Fibroblast of peridontal ligament (primary cell): Measurements from ENCODE around the gene TMEM255B.
"Not testable (repeated sequence)": the region's sequence is repeated elsewhere in the genome, so short reads cannot be mapped to it uniquely, and the experiment has no call there.

Experiments used
- DNase-seq: peaks from one replicate; pipeline ENCODE4 v3.0.0-alpha.2; 2010; ENCODE audit errors: extremely low read depth

TMEM255B gene

GRCh38 chr13:113817860-113818691 is 59.0 kb downstream of the TMEM255B start:
- DNase-seq = no peak

GRCh38 chr13:113818700-113819295 is 59.8 kb downstream of the TMEM255B start:
- no peak for DNase-seq

DNA sequence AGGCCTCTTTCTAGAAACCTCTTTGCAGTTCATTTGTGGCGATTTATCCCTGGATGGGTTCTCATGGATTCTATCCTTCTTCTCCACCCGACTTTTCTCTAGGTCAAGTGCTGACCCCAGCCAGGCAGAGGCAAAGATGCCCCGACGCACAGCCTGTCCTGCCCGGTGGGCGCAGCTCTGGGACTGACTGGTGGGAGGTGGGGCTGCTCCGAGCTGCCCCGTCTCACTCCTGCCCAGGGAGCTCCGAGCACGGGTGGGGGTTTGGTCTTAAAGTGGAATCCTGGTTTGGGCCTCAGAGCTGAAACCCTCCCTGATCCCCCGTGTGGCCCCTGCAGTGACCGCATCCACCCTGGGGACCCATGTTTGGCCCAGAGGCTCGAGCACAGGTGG is 60.3 kb downstream of the TMEM255B start:
- DNase-seq = no peak

GRCh38 chr13:113819731-113820715 is 61.0 kb downstream of the TMEM255B start:
- DNase-seq = no peak

DNA sequence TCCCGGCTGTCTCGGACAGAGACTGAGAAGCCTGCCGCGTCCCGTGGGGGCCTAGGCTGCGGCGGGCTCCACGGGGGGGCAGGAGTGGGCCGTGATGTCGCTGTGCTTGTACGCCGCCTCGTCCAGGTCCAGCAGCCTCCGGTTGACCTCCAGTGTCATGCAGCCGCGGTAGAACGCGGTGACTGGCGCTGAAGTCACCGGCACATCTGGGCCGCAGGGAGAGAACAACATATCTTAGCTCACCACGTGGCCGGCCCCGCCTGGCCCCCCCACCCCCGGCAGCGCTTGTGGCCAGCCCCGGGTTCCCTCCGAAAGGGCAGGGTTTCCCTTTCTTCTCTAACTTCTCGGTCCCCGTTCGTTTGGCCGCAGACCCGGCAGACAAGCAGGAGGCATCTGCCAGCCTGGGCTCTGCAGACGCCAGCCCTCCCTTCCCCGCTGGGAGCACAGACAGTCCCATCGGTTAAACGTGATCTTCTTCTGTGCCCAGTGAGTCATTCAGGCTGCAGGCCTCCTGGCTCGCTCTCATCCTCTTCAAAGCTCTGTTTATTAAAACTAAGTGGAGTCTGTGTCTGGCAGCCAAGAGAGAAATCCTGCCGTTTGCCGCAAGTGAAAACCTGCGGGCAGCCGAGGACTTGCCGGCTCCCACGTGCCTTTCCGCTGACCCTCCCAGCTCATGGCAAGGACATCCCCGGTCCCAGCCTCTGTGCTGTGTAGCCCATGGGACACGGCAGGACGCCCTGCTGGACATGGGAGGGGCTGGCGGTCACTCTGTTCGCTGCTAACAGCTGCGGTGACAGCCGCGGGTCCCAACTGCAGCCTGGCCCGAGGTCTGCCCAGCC is 62.0 kb downstream of the TMEM255B start:
- DNase-seq = peak; percentile 98

DNA sequence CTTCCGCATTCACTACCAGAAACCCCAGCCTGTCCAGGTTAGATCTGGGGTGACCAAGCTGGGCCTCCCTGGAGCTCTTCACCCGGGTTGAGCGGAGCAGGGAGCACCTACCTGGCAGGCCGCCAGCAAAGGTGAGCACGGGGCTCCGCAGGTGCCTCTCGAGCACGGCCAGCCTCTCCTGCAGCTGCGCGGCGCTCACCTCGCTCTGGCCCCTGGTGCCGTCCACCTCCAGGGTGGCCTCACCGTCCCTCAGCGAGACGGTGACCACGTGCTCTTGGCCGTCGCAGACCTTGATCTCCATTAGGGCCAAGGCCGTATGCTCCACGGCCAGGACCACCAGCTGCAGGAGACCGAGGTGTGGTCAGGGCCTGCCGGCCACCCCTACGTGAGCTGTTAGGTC is 62.8 kb downstream of the TMEM255B start:
- DNase-seq = no peak

DNA sequence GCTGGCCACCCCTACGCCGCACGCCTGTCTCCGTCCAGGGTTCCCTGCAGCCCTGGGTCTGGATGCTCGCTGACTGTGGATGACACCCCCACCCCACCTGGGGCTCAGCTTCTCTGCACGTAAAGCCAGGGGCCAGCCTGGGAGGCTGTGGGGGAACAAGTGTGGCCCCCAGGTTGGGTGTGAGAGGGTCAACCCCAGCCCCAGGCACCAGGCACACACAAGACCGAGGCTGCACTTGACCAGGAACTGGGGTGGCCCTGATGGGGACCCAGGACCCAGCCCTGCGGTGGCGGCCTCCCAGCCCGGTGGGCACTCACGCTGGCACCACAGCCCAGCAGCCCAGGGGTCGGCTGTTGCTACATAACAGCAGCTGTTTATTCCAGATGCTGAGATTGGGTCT is 63.2 kb downstream of the TMEM255B start:
- no peak for DNase-seq

- no peak for DNase-seq
These were observed 64.1 kb downstream of the TMEM255B start for GRCh38 chr13:113822956-113823744.

- DNase-seq = no peak
These were observed 64.7 kb downstream of the TMEM255B start for GRCh38 chr13:113823771-113824170.

- DNase-seq = no peak
These were observed 66.8 kb downstream of the TMEM255B start for GRCh38 chr13:113825841-113826240.

- DNase-seq = not testable (repeated sequence)
These were observed 67.4 kb downstream of the TMEM255B start for GRCh38 chr13:113826446-113826845.

GRCh38 chr13:113827021-113827420 is 68.0 kb downstream of the TMEM255B start:
- DNase-seq = no peak

GRCh38 chr13:113828282-113828825 is 69.3 kb downstream of the TMEM255B start:
- no peak for DNase-seq

GRCh38 chr13:113830426-113830950 is 71.5 kb downstream of the TMEM255B start:
- DNase-seq = not testable (repeated sequence)

- no peak for DNase-seq
These were observed 72.0 kb downstream of the TMEM255B start for GRCh38 chr13:113831061-113831460.

GRCh38 chr13:113832205-113832604 is 73.2 kb downstream of the TMEM255B start:
- no peak for DNase-seq

- DNase-seq = no peak
These were observed 73.6 kb downstream of the TMEM255B start for GRCh38 chr13:113832631-113833030.

DNA sequence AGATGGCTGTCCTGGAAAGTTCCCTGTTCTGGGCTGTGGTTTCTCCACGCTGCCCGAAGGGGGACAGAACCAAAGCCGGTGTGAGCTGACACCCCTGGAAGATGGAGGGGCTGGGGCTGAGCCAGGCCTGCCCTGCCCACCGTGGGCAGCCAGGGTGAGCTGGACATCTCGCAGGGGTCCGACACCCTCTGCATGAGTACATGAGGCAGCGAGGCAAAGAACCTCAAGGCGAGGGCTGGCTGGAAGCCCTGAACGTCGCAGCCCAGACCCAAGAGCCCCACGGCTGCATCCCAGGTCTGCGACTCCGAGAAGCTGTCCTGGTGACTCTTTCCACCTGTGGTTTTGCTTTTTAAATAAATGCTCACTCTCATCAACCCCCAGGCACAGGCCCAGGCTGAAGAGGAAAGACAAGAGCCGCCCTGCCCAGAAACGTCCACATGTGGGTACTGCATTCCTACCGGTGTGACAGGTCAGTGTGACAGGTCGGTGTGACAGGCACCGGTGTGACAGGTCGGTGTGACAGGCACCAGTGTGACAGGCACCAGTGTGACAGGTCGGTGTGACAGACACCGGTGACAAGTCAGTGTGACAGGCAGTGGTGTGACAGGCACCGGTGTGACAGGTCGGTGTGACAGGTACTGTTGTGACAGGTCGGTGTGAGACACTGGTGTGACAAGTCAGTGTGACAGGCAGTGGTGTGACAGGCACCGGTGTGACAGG is 74.2 kb downstream of the TMEM255B start:
- no peak for DNase-seq

DNA sequence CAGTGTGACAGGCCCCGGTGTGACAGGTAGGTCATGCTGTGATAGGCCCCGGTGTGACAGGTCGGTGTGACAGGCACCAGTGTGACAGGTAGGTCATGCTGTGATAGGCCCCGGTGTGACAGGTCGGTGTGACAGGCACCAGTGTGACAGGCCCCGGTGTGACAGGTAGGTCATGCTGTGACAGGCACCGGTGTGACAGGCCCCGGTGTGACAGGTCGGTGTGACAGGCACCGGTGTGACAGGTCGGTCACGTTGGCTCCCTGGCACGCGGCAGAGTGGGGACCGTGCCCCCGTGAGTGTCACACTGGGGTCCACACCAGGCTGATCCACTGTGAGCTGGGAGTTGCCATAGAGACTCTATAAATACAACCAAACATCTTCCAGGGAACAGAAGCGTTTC is 75.0 kb downstream of the TMEM255B start:
- DNase-seq = not testable (repeated sequence)
